Prostate gland (tissue), 2 donors: Measurements from ENCODE around the gene ACSF3. TPM values are rescaled to one million over a fixed set of nuclear protein-coding genes. Genes with fewer than 3 reads are reported as not detected.

Source experiments
- DNase-seq: peaks from one replicate; pipeline ENCODE4 v3.0.0-alpha.2; 2019; ENCODE audit warnings: low spot score
- H3K27ac ChIP-seq, 2 donors: fragments of 200-600 bp; sonication (generic); 2 replicates each; pipeline ENCODE4 v1.5.1; 2017 to 2019
- H3K27me3 ChIP-seq: fragments of 200-600 bp; sonication (generic); replicated peaks from 2 replicates; pipeline ENCODE4 v1.5.1; 2019; ENCODE audit not compliant: insufficient read depth
- H3K36me3 ChIP-seq, 2 donors: fragments of 200-600 bp; sonication (generic); 1 replicate in 1 of 2; 2 replicates in 1 of 2; pipeline versions ENCODE4 v1.5.1 to v1.8.1; 2017 to 2019
- H3K4me1 ChIP-seq: fragments of 200-600 bp; sonication (generic); replicated peaks from 2 replicates; pipeline ENCODE4 v1.5.1; 2019
- H3K4me3 ChIP-seq, 2 donors: fragments of 200-600 bp; sonication (generic); 2 replicates each; pipeline ENCODE4 v1.5.1; 2017 to 2019
- H3K9me3 ChIP-seq: fragments of 200-600 bp; sonication (generic); 2 replicates; pipeline ENCODE4 v1.5.1; 2017
- CTCF ChIP-seq, 4 experiments: fragments of 200-600 bp in 2 of 4; fragments of 450-650 bp in 2 of 4; sonication (generic) in 2 of 4; IDR thresholded peaks; 1 replicate in 3 of 4; 2 replicates in 1 of 4; pipeline ENCODE4 v1.5.1; 2016 to 2019; ENCODE audit warnings: antibody characterized with exemption in 4 of 4, mild to moderate bottlenecking in 2 of 4, moderate library complexity in 2 of 4
- POLR2A ChIP-seq: fragments of 450-650 bp; IDR thresholded peaks from one replicate; pipeline ENCODE4 v1.6.1; 2016; ENCODE audit warnings: antibody characterized with exemption, mild to moderate bottlenecking
- POLR2AphosphoS5 ChIP-seq: sonication (generic); formaldehyde crosslinking; IDR thresholded peaks from one replicate; pipeline ENCODE4 v1.6.1; 2017; ENCODE audit warnings: antibody characterized with exemption
- WGBS: methylation state at CpG from one replicate; pipeline ENCODE4 v1.1.5; 2018; 5-methylcytosine and 5-hydroxymethylcytosine counted together
- intact Hi-C: fragments of 100-400 bp; cut with DNase I; formaldehyde crosslinking; loops from one replicate; pipeline ENCODE4 v1.14.2; 2022
- total RNA-seq, 2 donors: library from RNA; depleted of rRNA; stranded (reverse); fragments of >200 nt; gene quantifications; one replicate each; pipeline ENCODE4 v1.1.0, GENCODE V29; 2016

Gene ACSF3
- total RNA-seq, 2 donors from 2014 or later = 42.1 to 80.5 TPM

GRCh38 chr16:89112377-89113151, 18.9 kb downstream of the ACSF3 start:
- no peak overlapping the region for H3K27ac ChIP-seq
- H3K9me3 ChIP-seq = no peaks in the 10 kb centered on the region
- 85% methylated on average over 26 of the region's 26 CpGs for WGBS
- DNase-seq = no peak
- H3K36me3 ChIP-seq = no peaks in the 10 kb centered on the region
- intact Hi-C loops = no loop called here
- TF ChIP-seq POLR2AphosphoS5 = no peak
- TF ChIP-seq CTCF (IDR thresholded peaks at IDR 0.05) = no peak
- no peak for TF ChIP-seq POLR2A
- H3K4me1 ChIP-seq = no peaks in the 10 kb centered on the region
- no peak overlapping the region for H3K4me3 ChIP-seq
- no peaks in the 10 kb centered on the region for H3K27me3 ChIP-seq

GRCh38 chr16:89113152-89113547, 19.5 kb downstream of the ACSF3 start:
- Histone ChIP-seq H3K4me3 (no peak overlapping the region), H3K27me3 (no peaks in the 10 kb centered on the region), H3K9me3 (no peaks in the 10 kb centered on the region), H3K27ac (no peak overlapping the region), H3K36me3 (no peaks in the 10 kb centered on the region), H3K4me1 (no peaks in the 10 kb centered on the region)
- WGBS = 91% methylated on average over 12 of the region's 12 CpGs
- TF ChIP-seq CTCF (IDR thresholded peaks at IDR 0.05) (no peak), POLR2A (no peak), POLR2AphosphoS5 (no peak)
- DNase-seq = no peak
- intact Hi-C loops = no loop called here

DNA sequence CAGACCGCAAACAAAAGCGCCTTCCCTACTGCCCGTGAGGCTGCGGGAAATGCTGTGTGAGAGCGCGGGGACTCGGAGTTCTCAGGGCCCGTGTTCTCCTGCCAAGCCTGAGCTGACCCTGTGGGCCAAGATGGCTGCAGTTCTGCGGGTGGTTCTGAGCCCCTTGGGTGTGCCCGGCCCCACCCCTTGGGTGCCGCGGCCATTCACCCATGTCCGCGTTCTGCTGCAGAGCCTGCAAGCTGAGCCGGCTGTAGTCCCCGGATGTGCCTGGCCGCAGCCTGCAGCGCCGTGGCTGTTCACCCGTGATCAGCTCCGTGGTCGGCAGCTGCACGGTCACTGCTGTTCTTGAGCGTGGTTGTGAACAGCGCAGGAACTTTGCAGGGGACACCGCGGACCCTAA, 20.0 kb downstream of the ACSF3 start:
- intact Hi-C loops = no loop called here
- Histone ChIP-seq H3K36me3 (no peaks in the 10 kb centered on the region), H3K4me3 (no peak overlapping the region), H3K4me1 (no peaks in the 10 kb centered on the region), H3K27me3 (no peaks in the 10 kb centered on the region), H3K27ac (no peak overlapping the region), H3K9me3 (no peaks in the 10 kb centered on the region)
- DNase-seq = no peak
- no peak for TF ChIP-seq POLR2A
- TF ChIP-seq POLR2AphosphoS5 = no peak
- no peak for TF ChIP-seq CTCF (IDR thresholded peaks at IDR 0.05)
- WGBS = 98% methylated on average over 25 of the region's 27 CpGs

DNA sequence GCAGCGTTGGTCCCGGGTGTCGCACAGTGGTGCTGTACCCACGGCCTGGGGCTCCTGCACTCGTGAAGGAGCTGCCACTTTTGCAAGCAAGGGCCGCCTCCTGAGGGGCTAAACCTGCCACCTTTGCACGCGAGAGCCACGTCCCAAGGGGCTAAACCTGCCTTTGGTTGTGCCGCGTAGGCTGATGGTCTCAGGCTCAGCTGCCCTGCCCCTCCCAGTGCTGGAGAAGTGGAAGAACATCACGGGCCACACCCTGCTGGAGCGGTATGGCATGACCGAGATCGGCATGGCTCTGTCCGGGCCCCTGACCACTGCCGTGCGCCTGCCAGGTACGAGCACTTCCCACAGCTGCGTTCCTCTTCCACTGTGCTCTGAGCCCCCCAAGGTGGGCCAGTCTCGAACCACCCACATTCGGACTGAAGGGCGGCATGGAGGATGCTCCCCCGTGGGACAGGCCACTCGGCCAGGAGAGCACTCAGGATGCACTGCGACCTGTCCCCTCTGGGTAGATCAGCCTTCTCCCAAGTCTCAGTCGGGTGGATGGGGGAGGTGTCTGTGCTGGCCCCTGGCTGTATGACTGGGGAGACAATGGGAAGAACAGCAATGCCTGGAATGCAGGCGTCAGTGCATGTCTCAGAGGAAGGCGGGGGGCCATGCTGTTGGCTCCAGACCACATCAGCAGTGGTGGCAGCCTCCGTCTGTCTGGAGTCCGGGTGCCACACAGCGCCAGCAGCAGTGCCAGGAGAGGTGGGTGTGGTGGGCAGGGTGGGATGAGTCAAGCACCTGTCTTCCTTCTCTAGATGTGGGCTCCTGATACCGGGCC, 20.7 kb downstream of the ACSF3 start:
- H3K9me3 ChIP-seq = no peaks in the 10 kb centered on the region
- H3K27me3 ChIP-seq = no peaks in the 10 kb centered on the region
- H3K27ac ChIP-seq = no peak overlapping the region
- WGBS = 82% methylated on average over 33 of the region's 33 CpGs
- H3K4me3 ChIP-seq = no peak overlapping the region
- no peaks in the 10 kb centered on the region for H3K36me3 ChIP-seq
- intact Hi-C loops = no loop called here
- no peaks in the 10 kb centered on the region for H3K4me1 ChIP-seq
- DNase-seq = no peak
- TF ChIP-seq CTCF (IDR thresholded peaks at IDR 0.05) (no peak), POLR2AphosphoS5 (no peak), POLR2A (no peak)
